ENCODE data around the gene LRRC4C. TPM values are rescaled to one million over a fixed set of nuclear protein-coding genes. Genes with fewer than 3 reads are reported as not detected.

Gene LRRC4C
- 1 to 10 TPM in 1 of 4 donors, under 1 TPM in 1, not detected in 2; 0.40 to 1.7 TPM for total RNA-seq

GRCh38 chr11:41459465-41460401 is at the start of gene LRRC4C:
LRRC4C (minus strand) TSS chr11:41459652.
- H3K4me3 ChIP-seq: no peak within 1 kb of the TSS
- H3K36me3 ChIP-seq: no peaks in the 10 kb centered on the region
- H3K27ac ChIP-seq: no peak within 1 kb of the TSS
- no peak for TF ChIP-seq POLR2A (IDR thresholded peaks at IDR 0.05)
- no peak for TF ChIP-seq CTCF (IDR thresholded peaks at IDR 0.05)
- DNase-seq: no peak
- peaks cover 0 to 9% (median 0%) of the 10 kb centered on the region in 4 donors for H3K4me1 ChIP-seq
- H3K27me3 ChIP-seq: no peaks in the 10 kb centered on the region
- no peaks in the 10 kb centered on the region for H3K9me3 ChIP-seq

DNA sequence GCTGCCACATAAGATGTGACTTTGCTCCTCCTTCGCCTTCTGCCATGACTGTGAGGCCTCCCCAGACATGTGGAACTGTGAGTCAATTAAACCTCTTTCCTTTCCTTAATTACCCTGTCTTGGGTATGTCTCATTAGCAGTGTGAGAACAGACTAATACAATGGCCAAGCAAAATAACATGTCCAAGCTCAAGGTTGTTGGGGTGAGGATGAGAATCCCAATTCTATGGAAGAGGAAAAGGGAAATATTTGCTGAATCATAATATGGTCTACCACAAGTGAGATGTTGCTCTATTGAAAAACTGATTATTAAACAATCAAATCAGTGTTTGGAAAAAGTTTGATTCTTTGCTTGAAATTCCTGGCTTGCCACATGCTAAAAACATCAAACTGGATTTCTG is 48.7 kb upstream of the LRRC4C start:
- Histone ChIP-seq H3K27ac (no peak overlapping the region), H3K4me1 (no peaks in the 10 kb centered on the region), H3K27me3 (no peaks in the 10 kb centered on the region), H3K4me3 (no peak overlapping the region), H3K9me3 (no peaks in the 10 kb centered on the region), H3K36me3 (no peaks in the 10 kb centered on the region)
- no peak for DNase-seq
- TF ChIP-seq CTCF (IDR thresholded peaks at IDR 0.05): no peak
- TF ChIP-seq POLR2A (IDR thresholded peaks at IDR 0.05): no peak

GRCh38 chr11:41499429-41499828 is 40.0 kb upstream of the LRRC4C start:
- H3K27me3 ChIP-seq: no peaks in the 10 kb centered on the region
- TF ChIP-seq CTCF (IDR thresholded peaks at IDR 0.05): no peak
- no peak for TF ChIP-seq POLR2A (IDR thresholded peaks at IDR 0.05)
- no peak overlapping the region for H3K4me3 ChIP-seq
- no peaks in the 10 kb centered on the region for H3K9me3 ChIP-seq
- no peaks in the 10 kb centered on the region for H3K36me3 ChIP-seq
- H3K4me1 ChIP-seq: no peaks in the 10 kb centered on the region
- no peak overlapping the region for H3K27ac ChIP-seq
- no peak for DNase-seq

GRCh38 chr11:41498726-41499125 is 39.3 kb upstream of the LRRC4C start:
- peak in 4 of 6 experiments; percentile 13 to 45 (median 42) for TF ChIP-seq CTCF (IDR thresholded peaks at IDR 0.05)
- TF ChIP-seq POLR2A (IDR thresholded peaks at IDR 0.05): no peak
- no peaks in the 10 kb centered on the region for H3K4me1 ChIP-seq
- no peak for DNase-seq
- H3K27ac ChIP-seq: no peak overlapping the region
- no peaks in the 10 kb centered on the region for H3K36me3 ChIP-seq
- no peaks in the 10 kb centered on the region for H3K27me3 ChIP-seq
- H3K9me3 ChIP-seq: no peaks in the 10 kb centered on the region
- H3K4me3 ChIP-seq: no peak overlapping the region

DNA sequence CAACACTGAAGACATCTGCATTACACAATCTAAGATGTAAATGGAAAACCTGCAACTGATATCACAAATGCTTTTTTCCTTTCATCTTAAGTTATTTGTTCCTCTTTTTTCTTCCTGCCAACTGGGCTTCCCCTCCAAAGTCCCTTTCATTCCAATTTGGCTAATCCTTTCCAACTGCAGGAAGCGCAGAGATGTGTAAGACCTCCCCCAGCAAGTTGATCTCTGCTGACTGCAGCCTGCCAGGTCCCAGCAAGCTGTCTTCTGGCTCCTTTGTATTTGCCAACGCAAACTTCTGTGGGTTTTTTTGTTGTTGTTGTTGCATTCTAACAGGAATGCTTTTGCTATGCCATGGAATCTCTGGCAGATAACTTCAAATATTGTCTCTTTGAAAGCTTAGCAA is 38.5 kb upstream of the LRRC4C start:
- no peaks in the 10 kb centered on the region for H3K9me3 ChIP-seq
- no peaks in the 10 kb centered on the region for H3K36me3 ChIP-seq
- no peak for DNase-seq
- H3K4me3 ChIP-seq: no peak overlapping the region
- no peaks in the 10 kb centered on the region for H3K27me3 ChIP-seq
- H3K4me1 ChIP-seq: no peaks in the 10 kb centered on the region
- no peak overlapping the region for H3K27ac ChIP-seq
- TF ChIP-seq CTCF (IDR thresholded peaks at IDR 0.05): no peak
- no peak for TF ChIP-seq POLR2A (IDR thresholded peaks at IDR 0.05)

All from Peyer's patch (tissue), 4 donors.